ENCODE data around the gene SRRT.

DNA sequence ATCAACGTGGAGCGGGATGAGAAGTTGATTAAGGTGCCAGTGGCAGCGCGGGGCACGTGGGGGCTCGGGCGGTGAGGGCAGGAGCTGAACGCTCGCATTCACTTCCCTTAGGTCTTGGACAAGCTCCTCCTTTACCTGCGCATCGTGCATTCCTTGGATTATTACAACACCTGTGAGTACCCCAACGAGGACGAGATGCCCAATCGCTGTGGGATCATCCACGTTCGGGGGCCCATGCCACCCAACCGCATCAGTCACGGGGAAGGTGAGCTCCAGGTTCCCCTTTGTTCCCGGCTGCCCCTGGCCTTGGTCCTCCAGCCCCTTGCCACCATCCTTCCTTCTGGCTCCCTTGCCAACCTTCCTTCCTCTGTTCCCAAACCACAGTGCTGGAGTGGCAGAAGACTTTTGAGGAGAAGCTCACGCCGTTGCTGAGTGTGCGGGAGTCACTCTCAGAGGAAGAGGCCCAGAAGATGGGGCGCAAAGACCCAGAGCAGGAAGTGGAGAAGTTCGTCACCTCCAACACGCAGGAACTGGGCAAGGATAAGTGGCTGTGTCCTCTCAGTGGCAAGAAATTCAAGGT lies 12.1 kb downstream of the SRRT start:
- TF ChIP-seq, protein P1, sequence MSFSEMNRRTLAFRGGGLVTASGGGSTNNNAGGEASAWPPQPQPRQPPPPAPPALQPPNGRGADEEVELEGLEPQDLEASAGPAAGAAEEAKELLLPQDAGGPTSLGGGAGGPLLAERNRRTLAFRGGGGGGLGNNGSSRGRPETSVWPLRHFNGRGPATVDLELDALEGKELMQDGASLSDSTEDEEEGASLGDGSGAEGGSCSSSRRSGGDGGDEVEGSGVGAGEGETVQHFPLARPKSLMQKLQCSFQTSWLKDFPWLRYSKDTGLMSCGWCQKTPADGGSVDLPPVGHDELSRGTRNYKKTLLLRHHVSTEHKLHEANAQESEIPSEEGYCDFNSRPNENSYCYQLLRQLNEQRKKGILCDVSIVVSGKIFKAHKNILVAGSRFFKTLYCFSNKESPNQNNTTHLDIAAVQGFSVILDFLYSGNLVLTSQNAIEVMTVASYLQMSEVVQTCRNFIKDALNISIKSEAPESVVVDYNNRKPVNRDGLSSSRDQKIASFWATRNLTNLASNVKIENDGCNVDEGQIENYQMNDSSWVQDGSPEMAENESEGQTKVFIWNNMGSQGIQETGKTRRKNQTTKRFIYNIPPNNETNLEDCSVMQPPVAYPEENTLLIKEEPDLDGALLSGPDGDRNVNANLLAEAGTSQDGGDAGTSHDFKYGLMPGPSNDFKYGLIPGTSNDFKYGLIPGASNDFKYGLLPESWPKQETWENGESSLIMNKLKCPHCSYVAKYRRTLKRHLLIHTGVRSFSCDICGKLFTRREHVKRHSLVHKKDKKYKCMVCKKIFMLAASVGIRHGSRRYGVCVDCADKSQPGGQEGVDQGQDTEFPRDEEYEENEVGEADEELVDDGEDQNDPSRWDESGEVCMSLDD (tag by site-specific recombination; IDR thresholded peaks at IDR 0.05) = no peak
- TF ChIP-seq ZNF549 (tag by site-specific recombination; IDR thresholded peaks at IDR 0.05) = no peak
- TF ChIP-seq, protein P2, sequence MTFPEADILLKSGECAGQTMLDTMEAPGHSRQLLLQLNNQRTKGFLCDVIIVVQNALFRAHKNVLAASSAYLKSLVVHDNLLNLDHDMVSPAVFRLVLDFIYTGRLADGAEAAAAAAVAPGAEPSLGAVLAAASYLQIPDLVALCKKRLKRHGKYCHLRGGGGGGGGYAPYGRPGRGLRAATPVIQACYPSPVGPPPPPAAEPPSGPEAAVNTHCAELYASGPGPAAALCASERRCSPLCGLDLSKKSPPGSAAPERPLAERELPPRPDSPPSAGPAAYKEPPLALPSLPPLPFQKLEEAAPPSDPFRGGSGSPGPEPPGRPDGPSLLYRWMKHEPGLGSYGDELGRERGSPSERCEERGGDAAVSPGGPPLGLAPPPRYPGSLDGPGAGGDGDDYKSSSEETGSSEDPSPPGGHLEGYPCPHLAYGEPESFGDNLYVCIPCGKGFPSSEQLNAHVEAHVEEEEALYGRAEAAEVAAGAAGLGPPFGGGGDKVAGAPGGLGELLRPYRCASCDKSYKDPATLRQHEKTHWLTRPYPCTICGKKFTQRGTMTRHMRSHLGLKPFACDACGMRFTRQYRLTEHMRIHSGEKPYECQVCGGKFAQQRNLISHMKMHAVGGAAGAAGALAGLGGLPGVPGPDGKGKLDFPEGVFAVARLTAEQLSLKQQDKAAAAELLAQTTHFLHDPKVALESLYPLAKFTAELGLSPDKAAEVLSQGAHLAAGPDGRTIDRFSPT (tag by site-specific recombination; IDR thresholded peaks at IDR 0.05) = 0 out of 2 replicates have a peak, but pooled peaks have one; percentile 32

Measured in HEK293 (cell line).